ENCODE data around the gene IFT43.

GRCh38 chr14:76089575-76089974, 104.0 kb downstream of the IFT43 start:
- TF ChIP-seq CTCF (IDR thresholded peaks at IDR 0.05) (no peak), EP300 (IDR thresholded peaks at IDR 0.05) (no peak)
